ELF-1 (cell line): ENCODE data around the gene PLPP2.

Source experiments
- DNase-seq: peaks from one replicate; pipeline ENCODE4 v3.0.0-alpha.2; 2016; ENCODE audit warnings: low read depth, low spot score

PLPP2 gene

DNA sequence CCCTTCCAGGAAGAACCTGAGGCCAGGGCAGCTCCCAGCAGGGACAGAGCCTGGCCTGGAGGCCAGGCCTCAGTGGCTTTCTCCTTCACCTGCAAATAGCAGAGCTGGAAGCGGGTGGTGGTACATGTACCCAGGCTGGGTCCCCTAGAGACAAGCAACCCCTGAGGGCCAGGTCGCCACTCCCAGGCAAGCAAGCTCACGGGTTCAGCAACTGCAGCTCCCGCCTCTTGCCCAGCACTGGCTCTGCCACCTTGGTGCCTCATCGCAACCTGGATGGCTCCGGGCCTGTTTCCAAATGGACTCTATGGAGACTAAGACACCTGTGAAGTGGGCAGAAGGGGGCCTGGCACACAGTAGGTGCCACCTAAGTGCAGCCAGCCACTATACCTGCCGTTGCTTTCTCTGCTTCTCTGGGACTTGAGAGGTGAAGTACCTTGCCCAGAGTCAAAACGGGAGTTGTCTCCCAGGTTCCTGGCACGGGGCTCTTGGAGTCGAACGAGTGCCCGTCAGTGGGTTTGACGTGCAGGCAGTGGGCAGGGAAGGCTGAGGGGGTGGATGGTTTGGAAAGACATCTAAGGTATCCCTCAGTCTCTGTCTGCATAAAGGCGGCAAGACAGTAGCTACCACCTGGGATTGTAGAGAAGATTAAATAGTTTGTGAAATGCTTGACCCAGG lies 2.4 kb upstream of the PLPP2 start:
- DNase-seq = no peak

GRCh38 chr19:292951-293350 lies 1.7 kb upstream of the PLPP2 start:
- no peak for DNase-seq

GRCh38 chr19:292281-292884 lies 1.2 kb upstream of the PLPP2 start:
- no peak for DNase-seq

DNA sequence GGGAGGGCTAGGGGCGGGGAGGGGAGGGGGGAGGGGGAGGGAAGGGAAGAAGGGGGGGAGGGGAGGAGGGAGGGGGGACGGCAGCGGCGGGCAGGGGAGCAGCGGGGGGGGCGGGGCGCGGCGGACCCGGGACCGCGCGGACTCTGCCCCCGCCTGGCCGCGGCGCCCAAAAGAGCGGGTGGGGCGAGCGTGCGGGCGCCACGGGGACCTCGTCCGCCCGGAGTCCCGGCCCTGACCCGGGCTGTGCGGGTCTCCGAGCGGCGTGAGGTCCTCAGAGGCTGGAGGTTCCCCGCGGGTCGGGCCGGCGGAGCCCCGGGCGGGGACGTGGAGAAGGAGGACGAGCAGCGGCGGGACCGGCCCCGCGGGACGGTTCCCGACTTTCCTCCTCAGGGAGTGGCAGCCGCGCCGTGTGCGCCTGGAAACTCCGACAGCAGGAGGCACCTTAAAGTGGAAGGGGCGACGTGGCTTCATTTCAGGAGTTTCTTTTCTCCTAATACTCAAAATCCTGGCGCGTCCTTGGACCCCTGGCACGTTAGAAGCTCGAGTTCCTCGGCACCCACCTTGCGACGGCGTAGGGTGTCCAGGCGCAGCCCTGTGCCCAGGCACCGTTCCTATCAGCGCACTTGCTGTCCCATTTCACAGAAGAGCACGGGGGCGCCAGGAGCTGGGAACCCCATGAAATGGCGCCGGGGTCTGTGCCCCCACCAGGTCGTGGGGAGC lies 518 bp upstream of the PLPP2 start:
- DNase-seq = no peak

DNA sequence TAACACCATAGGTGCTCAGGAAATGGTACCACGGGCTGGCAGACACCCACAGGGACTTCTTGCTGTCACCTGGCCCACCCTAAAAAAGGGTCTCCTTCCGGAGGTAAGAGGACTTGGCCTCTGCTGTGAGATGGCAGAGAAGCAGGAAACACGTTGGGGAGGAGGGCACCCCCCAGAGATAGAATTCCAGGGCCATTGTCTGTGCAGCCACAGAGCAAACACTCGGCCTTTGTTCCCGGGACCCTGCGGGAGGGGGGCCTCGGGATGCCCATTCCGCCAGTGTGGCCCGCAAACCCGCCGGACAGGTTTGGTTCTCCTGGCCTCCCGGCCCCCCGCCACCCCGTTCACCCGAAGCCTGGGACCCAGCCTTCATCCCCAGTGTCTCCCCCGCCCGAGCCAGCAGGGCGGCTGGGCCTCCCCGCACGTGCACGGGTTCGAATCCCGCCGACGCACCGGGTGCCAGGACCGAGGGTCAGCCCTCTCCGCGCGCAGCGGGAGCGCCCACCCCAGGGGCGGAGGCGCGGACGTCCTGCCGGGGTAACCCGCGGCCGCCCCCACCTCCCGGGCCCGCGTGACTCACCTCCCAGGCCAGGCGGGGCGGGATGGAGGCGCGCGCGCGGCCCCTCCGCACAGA lies 714 bp downstream of the PLPP2 start:
- DNase-seq = peak; percentile 85

GRCh38 chr19:289651-290371 lies 1.4 kb downstream of the PLPP2 start:
- peak; percentile 68 for DNase-seq

DNA sequence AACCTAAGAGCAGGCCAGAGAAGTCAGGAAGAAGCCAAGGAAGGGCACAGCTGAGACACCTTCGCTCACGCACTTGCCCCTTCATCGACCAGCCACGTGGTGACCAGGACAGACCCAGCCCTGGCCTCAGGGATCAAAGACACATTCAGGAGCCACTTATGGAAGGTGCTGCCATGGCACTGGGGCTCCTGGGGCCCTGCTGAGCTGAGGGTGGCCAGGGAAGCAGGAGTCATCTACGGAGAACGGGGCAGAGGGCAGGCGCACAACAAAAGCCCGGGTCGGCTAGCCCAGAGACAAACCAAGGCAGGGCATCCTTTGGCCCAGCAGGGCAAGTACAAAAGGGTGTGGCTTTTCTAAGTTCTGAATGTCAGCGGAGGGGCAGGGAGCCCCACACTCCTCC lies 2.3 kb downstream of the PLPP2 start:
- no peak for DNase-seq

DNA sequence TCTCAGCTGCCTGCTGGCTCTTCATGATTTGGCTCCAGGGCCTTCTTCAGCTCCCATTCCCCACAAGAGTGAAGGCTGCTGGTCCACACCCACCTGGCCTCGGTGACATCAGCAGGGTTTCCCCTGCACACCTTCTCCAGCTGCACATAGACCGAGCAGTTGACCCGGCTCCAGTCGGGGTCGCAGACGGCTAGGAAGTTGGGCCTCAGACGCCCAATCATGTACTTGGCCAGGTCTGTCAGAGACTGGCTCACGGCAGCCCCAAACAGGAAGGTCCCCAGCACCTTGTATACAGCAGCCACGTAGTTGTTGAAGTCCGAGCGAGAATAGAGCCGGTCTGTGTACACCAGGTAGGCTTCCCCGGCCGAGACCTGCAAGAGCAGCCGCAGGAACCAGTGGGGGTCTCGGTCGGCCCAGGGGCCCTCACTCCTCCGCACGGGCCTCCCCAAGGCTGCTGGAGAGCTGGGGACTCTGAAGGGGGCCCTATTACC lies 3.8 kb downstream of the PLPP2 start:
- no peak for DNase-seq

DNA sequence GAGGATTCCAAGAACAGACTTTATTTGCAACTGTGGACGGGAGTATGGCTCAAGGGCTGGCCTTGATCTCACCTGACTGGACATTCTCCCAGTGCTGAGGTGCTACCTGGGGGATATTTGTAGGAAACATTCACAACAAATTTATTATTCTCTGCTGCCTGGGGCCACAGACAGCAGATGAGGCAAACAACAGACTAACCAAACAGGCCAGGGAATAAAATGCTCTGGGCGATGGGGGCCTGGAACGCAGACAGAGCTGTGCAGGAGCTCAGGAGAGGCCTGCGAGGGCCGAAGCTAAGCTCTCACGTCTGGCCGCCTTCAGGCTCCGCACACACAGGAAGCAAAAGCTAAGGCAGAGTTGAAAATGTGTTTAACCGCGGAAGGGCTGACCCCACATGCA lies 7.8 kb downstream of the PLPP2 start:
- DNase-seq = peak; percentile 87

DNA sequence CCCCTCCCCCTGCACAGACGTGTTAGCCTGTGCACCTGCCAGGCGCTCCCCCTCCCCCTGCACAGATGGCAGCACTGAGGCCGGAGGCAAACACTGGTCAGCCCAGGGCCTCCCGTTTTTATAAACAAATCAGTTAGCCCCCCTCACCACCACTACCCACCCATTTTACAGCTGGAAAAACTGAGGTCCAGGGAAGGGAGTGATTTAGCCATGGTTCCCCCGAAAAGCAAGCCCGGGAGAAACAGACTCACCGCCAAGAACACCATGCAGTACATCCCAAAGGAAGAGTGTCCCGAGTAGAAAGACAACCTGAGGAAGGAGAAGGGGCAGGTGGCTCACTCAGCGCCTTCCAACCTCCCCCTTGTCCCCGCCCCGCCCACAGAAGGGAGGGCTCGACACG lies 8.7 kb downstream of the PLPP2 start:
- DNase-seq = no peak

- DNase-seq = no peak
Observed at GRCh38 chr19:281992-282391, 9.2 kb downstream of the PLPP2 start.

GRCh38 chr19:281156-281853 lies 9.9 kb downstream of the PLPP2 start:
- DNase-seq = no peak

GRCh38 chr19:280541-281009 lies 10.6 kb downstream of the PLPP2 start:
- peak; percentile 86 for DNase-seq

DNA sequence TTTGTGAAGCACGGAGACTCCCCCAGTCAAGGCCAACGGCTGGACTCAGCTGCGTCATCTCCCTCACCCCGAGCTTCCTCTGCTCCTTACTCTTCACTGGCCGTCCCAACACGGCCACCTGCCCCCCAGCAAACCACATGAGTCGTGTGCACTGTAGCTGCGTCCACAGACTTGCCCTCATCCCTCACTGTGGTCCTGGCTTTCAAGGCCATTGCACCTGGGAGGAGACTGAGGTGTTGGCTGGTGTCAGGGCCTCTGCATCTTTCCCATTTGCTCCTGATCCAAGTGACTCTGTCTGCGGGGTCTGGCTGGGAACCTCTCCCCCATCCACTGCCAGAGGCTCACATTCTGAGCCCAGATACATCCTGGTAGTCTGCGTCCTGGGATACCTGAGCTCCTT lies 11.5 kb downstream of the PLPP2 start:
- peak; percentile 10 for DNase-seq

DNA sequence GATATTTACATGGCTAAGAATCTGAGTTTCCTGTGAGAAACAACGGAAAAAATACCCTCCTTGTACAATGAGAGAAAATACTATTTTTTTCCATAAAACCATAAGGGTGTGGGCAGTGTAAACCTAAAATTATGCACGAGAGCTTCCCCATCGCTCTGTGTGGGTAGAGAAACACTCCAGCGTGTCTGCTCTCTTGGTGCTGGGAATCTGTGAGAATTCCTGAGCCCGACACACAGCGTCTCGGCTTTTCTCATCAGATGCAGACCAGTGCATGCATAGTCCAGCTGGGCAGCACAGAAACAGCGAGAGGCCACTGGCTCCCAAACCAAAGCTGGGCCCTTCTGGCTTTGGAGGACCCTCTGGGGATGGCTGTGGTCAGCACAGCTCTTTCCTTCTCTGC lies 12.0 kb downstream of the PLPP2 start:
- DNase-seq = no peak

DNA sequence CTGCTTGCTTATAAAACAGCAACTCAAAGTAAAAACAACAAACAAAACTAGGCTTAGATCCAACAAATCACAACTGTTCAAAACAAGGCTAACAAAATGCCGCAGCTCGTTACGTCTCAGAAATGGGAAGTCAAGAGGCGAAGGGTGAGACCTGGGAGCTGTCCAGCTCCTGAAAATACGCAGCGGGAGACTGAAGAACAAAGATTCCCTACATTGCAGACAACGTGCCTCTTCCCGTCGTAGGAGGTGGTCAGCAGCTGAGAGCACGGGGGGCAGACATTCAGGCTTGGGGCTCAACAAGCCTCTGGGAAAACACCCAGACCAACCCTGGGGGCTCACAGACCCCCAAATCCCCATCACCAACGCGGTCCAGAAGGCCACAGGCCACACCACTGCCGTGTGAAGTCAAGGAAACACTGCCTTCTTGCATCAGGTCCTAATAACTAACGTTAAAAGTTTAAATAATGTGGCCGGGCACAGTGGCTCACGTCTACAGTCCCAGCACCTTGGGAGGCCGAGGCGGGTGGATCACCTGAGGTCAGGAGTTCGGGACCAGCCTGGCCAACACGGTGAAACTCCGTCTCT lies 13.5 kb downstream of the PLPP2 start:
- DNase-seq = peak; percentile 82

GRCh38 chr19:277131-277530 lies 14.1 kb downstream of the PLPP2 start:
- DNase-seq = no peak

DNA sequence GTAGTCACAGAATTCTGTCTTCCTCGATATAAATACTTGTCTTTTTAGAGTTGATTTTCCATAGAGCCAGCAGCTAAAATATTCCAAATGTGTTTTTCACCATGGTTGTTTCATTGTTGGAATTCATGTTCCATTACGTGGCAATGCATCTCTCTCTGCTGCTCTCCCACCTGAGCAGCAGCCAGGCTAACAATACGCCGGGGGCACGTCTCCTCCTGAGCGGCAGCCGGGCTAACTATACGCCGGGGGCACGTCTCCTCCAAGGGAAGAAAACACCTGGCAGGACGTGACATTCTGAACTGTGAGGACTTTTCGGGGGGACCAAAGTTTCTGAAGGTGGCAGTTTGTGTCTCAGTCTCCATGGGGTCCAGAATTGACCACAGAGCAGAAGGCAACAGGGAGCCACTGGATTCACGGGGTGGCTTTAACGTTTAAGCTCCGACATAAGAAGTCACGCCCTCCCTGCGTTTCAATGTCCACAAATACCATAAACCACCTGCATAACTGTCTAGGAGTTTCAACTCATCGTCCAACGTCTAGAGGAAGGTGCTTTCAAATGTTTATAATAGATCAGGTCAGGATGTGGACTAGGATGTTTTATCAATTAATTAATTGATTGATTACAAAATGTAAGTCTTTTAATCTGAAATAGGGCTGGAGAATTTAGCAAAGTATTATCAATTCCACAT lies 15.1 kb downstream of the PLPP2 start:
- DNase-seq = no peak

DNA sequence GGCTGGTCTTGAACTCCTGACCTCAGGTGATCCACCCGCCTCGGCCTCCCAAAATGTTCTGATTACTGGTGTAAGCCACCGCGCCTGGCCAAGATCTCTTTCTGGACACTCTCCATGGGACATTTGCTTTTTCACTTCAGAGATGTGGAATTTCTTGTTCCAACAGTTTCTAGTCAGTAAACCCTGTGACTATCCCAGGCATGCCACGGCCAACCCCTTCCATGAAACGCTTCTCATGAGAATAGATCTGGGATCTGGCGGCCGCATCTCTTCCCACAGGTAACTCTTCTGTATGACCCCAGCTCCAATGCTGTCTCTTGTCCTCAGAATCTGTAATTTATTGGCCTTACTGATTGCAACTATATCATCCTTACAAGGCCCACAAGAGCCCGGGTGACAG lies 16.2 kb downstream of the PLPP2 start:
- no peak for DNase-seq

GRCh38 chr19:273393-273792 lies 17.8 kb downstream of the PLPP2 start:
- no peak for DNase-seq
